HG03025 (cell line): Measurements from ENCODE around the gene SCAPER.
"Not testable (repeated sequence)": the region's sequence is repeated elsewhere in the genome, so short reads cannot be mapped to it uniquely, and the experiment has no call there.

Experiments
- ATAC-seq: cut with Tn5 transposase; IDR thresholded peaks from one replicate; pipeline ENCODE4 v1.9.1; 2021; ENCODE audit warnings: mild to moderate bottlenecking, moderate library complexity; ENCODE audit not compliant: unreplicated experiment, low FRiP score

The SCAPER gene

DNA sequence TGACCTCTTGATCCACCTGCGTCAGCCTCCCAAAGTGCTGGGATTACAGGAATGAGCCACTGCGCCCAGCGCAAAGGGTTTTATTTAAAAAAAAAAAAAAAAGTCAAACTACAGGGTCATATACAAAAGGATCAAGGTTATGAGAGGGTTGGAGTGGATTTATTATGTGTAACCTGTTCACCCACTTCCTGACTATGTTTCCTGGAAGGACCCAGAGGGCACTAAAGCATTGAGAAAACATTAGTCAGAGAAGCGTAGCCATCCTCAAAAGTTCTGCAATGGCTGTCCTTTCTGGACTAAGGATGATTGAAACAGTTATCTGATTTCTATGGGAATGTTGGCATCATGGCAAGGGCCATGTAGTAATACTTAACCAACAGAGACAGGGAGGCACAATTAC lies 7.3 kb upstream of the SCAPER start:
- no peak for ATAC-seq

DNA sequence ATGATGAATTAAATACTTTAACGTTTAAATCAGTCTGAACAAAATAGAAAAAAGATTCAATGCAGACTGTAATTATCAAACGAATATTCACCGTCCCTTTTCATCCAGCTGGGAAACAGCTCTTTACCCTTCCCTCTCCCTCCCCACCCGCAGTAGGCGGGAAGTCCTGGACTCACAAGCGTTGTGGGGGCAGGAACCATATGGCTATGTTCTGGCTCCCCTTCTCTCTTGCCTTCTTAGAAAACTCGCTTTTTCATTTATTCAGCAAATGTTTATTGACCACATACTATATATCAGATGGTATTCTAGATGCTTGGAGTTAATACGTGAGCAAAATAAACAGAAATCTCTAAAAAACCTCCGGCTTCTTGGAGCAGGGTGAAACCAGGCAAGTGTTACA lies 715 bp upstream of the SCAPER start:
- ATAC-seq = no peak

DNA sequence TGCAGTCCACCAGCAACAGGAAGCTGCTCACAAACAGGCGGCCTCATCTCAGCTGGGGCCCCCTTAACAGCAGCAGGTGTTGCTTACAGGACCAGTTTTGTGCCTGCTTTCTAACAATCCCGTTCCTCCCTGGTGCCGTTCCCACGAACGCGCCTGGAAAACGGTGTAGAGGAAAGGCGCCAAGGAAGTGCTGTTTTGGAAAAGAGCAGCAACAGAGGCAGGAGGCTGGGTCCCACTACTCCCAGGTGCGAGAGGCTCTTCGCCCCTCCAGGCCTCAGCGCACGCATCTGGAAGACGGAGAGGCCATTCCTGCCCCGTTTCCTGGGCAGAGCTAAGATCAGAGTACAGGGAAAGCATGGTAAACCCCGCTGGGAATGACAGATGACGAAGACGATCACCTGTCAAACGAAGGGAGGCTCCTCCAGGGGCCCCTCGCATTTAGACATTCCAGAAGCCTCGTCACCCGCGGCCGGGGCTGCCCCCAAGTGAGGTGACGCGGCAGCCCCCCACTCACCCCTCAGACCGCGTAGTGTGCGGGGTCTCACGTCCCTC lies 603 bp downstream of the SCAPER start:
- ATAC-seq = no peak

DNA sequence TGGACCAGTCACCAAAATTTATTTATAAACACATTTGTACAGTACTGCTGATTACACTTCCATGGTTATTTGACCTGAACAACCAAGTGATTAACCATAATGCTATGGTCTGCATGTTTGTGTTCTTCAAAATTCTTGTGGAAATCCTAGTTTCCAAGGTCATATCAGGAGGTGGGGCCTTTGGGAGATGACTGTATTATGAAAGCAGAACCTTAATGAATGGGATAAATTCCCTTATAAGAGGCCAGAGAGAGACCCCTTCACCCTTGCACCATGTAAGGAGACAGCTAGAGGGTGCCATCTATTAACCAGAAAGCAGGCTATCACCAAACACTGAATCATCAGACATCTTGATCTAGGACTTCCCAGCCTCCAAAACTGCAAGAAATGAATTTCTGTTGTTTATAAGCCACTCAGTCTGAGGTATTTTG lies 1.9 kb downstream of the SCAPER start:
- ATAC-seq = no peak

DNA sequence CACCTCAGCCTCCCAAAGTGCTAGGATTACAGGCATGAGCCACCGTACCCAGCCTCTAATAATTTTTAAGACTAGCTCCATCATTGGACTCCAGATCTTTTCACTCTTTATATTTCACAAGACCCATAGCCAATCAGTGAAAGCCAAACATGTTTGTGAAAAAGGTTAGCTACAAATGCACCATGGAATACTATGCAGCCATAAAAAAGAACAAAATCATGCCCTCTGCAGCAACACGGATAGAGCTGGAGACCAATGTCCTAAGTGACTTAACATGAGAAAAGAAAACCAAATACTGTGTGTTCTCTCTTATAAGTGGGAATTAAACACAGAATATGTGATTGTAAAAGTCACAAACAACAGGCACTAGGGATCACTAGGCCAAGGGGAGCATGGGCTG lies 3.2 kb downstream of the SCAPER start:
- no peak for ATAC-seq

DNA sequence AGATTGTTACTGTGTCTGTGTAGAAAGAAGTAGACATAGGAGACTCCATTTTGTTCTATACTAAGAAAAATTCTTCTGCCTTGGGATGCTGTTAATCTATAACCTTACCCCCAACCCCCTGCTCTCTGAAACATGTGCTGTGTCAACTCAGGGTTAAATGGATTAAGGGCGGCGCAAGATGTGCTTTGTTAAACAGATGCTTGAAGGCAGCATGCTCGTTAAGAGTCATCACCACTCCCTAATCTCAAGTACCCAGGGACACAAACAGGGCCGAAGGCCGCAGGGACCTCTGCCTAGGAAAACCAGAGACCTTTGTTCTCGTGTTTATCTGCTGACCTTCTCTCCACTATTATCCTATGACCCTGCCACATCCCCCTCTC lies 5.2 kb downstream of the SCAPER start:
- not testable (repeated sequence) for ATAC-seq

DNA sequence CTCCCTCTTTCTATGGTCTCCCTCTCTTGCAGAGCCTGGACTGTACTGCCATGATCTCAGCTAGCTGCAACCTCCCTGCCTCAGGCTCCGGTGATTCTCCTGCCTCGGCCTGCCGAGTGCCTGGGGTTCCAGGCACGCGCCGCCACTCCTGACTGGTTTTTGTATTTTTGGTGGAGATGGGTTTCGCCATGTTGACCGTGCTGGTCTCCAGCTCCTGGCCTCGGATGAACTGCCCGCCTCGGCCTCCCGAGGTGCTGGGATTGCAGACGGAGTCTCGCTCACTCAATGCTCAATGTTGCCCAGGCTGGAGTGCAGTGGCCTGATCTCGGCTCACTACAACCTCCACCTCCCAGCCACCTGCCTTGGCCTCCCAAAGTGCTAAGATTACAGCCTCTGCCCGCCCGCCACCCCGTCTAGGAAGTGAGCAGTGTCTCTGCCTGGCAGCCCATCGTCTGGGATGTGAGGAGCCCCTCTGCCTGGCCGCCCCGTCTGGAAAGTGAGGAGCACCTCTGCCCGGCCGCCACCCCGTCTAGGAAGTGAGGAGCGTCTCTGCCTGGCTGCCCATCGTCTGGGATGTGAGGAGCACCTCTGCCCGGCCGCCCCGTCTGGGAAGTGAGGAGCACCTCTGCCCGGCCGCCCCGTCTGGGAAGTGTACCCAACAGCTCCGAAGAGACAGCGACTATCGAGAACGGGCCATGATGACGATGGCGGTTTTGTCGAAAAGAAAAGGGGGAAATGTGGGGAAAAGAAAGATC lies 5.8 kb downstream of the SCAPER start:
- not testable (repeated sequence) for ATAC-seq

DNA sequence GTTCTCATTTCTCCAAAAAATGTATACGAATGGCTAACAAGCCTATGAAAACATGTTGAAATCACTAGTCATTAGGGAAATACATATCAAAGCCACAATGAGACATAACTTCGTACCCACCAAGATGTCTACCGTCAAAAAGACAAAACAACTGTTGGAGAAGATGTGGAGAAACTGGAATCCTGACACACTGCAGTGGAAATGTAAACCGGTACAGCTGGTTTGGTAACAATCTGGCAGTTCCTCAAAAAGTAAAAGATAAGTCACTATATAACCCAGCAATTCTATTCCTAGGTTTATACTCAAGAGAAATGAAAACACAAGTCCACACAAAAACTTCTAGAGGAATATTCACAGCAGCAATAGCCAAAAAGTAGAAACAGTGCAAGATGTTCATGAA lies 7.0 kb downstream of the SCAPER start:
- no peak for ATAC-seq

DNA sequence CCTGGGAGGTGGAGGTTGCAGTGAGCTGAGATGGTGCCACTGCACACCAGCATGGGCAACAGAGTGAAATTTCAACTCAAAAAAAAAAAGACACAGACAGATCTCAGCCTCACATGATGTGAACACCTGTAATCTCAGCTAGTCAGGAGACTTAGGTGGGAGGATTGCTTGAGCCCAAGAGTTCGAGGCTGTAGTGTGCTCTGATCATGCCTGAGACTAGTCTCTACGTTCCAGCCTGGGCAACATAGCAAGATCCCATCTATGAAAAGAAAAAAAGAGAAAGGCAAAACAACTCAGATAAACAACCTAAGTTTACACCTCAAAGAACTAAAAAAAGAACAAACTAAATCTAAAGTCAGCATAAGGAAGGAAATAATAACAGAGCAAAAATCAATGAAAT lies 11.0 kb downstream of the SCAPER start:
- no peak for ATAC-seq

DNA sequence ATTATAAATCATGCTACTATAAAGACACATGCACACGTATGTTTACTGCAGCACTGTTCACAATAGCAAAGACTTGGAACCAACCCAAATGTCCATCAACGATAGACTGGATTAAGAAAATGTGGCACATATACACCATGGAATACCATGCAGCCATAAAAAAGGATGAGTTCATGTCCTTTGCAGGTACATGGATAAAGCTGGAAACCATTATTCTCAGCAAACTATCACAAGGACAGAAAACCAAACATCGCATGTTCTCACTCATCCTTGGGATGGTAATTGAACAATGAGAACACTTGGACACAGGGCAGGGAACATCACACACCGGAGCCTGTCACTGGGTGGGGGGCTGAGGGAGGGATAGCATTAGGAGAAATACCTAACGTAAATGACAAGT lies 12.3 kb downstream of the SCAPER start:
- ATAC-seq = not testable (repeated sequence)

DNA sequence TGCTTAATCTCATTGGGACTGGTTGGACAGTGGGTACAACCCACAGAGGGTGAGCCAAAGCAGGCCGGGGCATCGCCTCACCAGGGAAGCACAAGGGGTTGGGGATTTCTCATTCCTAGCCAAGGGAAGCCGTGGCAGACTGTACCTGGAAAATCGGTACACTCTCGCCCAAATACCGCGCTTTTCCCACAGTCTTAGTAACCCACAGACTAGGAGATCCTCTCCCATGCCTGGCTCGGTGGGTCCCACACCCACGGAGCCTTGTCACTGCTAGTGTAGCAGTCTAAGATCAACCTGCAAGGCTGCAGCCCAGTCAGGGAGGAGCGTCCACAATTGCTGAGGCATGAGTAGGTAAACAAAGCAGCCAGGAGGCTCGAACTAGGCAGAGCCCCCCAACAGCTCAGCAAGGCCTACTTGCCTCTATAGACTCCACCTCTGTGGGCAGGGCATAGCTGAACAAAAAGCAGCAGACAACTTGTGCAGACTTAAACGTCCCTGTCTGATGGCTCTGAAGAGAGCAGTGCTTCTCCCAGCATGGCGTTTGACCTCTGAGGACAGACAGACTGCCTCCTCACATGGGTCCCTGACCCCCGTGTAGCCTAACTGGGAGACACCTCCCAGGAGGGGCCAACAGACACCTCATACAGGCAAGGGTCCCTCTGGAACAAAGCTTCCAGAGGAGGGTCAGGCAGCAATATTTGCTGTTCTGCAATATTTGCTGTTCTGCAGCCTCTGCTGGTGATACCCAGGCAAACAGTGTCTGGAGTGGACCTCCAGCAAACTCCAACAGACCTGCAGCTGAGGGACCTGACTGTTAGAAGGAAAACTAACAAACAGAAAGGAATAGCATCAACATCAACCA lies 17.6 kb downstream of the SCAPER start:
- not testable (repeated sequence) for ATAC-seq

DNA sequence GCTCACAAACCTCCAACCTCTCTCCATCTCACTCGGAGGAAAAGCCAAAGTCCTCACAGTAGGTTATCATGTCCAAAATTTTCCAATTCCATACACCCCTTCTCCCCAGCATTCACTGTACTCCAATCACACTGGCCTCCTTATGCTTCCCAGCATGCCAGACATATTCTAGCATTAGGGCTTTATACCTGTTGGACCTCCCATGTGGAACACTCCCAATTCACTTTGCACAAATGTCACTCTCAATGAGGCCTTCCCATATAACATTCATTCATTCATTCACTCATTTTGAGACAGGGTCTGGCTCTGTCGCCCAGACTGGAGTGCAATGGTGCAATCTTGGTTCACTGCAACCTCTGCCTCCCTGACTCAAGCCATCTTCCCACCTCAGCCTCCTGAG lies 19.9 kb downstream of the SCAPER start:
- no peak for ATAC-seq

DNA sequence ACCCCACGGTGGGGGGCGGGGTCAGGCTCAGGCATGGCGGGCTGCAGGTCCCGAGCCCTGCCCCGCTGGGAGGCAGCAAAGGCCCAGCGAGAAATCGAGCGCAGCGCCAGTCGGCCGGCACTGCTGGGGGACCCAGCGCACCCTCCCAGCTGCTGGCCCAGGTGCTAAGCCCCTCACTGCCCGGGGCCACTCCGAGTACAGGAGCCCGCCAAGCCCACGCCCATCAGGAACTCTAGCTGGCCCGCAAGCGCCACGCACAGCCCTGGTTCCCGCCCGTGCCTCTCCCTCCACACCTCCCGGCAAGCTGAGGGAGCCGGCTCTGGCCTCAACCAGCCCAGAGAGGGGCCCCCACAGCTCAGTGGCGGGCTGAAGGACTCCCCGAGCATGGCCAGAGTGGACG lies 29.2 kb downstream of the SCAPER start:
- no peak for ATAC-seq

DNA sequence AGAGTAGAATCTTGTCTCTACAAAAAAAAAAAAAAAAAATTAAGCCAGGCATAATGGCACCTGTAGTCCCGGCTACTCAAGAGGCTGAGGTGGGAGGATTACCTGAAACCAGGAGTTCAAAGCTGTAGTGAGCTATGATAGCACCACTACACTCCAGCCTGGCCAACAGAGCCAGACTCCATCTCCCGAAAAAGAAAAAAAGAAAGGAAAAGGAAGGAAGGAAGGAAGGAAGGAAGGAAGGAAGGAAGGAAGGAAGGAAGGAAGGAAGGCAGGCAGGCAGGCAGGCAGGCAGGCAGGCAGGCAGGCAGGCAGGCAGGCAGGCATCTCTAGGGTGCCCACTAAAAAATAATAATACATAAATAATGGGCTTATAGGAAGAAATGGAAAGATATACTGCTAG lies 32.1 kb downstream of the SCAPER start:
- ATAC-seq = not testable (repeated sequence)

DNA sequence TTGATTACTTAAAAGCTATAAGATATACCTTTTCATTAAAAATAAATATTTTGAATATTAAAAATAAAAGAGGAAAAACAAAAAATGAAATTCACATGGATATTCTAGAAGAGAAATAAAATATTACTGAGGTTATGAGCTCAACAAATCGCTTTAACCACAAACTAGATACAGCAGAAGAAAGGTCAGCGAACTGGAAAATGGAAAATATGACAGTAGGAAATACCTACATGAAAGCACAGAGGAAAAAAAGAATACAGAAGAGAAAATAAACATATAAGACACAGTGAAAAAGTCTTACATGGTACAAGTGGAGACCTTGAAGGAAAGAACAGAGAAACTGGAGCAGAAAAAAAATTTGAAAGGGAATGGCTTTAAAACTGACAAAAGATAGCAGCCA lies 33.2 kb downstream of the SCAPER start:
- no peak for ATAC-seq

DNA sequence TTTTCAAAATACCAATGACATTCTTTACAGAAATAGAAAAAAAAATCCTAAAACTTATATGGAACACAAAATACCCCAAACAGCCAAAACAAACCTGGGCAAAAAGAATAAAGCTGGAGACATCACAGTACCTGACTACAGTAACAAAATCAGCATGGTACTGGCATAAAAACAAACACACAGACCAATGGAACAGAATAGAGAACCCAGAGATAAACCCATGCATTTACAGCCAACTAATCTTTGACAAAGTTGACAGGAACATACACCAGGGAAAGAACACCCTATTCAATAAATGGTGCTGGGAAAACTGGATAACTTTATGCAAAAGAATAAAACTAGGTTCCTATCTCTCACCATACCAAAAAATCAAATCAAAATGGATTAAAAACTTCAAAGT lies 36.4 kb downstream of the SCAPER start:
- no peak for ATAC-seq

DNA sequence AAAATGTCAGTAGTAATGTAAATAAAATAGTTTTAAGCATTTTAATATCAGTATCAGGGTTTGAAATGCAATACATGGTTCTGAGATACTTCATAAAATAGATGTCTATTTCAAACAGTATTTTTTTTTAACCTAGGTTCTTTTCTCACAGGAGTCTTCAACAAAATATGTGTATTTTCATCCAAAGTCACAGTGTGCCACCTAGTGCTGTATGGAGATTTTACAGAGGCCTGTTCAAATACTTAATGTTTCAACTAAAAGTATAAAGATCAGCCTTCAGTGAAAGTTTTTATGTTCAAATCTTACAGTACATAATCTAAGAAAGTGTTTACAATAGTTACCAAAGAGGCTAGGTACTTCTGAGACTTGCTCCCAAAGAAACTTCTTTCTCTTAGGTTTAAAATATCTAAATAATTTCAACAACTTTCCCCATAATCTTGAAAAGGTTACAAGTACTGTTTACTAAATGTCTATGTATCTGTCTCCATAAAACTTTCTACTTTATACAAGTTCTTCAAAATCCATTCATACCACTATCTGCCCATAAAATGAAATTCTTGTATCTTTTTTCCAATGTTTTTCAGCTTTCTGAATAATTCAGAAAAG lies 38.3 kb downstream of the SCAPER start:
- ATAC-seq = no peak

DNA sequence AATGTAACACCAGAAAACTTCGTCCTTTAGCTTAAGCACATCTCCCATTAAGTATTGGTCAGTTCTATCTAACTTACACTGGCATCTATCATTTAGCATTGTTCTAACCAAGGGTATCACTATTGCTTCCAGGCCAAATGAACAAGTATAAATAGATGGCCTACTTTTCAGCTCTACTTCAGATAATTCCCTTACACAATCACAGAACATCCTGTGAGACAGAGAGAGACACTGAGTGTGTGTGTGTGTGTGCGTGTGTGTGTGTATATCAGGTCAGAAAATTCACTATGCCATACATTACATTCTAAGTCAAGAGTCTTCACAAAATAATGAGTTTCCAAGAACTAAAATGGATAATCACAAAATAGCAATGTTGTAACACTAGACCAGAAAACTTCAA lies 39.1 kb downstream of the SCAPER start:
- ATAC-seq = no peak

DNA sequence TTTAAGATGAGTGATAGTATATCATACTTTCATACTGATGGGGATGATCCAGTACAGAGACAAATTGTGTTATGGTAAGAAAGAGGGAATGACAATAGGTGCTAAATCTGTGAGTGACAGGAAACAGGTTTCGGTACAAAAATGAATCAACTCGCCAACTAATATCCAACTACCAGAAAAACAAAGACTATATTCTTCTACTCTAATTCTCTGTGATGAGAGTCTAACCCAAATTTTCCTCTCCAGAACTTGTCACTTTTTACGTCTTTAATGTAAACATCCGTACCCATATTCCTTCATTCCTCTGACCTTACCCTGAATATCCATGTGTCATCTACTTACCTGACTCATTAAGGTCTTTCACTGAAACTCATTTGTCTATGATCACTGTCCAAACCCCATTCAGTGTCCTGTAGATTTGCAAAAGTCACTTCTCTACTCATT lies 39.6 kb downstream of the SCAPER start:
- no peak for ATAC-seq

DNA sequence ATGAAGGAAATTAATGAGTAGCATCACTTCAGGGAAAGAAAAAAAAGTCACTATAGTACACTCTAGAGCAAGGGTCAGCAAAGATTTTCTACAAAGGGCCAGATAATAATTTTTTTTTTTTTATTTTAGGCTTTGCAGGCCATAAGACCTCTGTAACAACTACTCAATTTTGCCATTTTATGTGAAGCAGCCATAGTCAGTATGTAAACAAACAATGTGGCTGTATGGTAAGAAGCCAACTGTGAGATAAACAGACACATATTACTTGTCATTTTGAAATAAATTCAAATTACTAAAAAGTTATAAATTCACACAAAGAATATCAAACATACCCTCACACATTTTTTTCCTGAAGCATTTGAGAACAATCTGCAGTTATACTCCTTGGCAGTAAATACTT lies 40.6 kb downstream of the SCAPER start:
- no peak for ATAC-seq

DNA sequence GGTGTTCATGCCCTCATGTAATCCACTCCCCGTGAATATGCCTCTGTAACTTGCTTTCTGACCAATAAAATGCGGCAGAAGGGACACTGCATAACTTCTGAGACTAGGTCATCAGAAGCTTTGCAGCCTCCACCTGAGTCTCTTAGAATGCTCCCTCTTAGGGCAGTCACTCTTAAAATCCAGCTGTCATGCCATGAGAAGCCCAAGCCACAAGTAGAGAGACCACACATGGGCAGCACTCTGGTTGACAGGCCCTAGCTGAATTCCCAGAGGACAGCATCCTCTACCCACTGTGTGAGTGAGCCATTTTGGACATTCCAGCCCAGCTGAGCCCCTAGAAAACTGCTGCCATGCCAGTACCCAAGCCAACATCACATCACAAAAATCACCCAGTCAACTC lies 41.4 kb downstream of the SCAPER start:
- no peak for ATAC-seq
